Skeletal muscle cell (primary cell): ENCODE measurements around the gene GABRA5.

Experiments used
- DNase-seq: peaks from one replicate; pipeline ENCODE4 v3.0.0-alpha.2; 2010; ENCODE audit warnings: low read depth
- H3K4me3 ChIP-seq: 2 replicates; pipeline ENCODE4 v1.5.1; 2011; ENCODE audit warnings: low read depth, mild to moderate bottlenecking, control low read depth, low read length, moderate library complexity

GABRA5 gene

DNA sequence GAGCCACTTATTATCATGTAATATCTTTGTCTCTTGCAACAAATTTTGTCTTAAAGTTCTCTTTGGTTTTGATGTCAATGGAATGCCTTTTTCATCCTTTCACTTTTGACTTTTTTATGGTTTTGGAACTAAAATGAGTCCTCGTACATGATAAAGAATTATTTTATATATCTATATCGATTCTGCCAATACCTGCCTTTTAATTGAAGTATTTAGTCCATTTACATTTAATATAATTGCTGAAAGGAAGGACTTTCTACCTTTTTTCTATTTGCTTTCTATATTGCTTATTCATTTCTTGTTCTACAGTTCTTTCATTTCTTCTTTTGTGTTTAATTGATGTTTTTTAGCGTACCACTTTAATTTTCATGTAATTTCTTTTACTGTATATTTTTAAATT, 32.8 kb downstream of the GABRA5 start:
- H3K4me3 ChIP-seq: no peak overlapping the region
- DNase-seq: no peak

DNA sequence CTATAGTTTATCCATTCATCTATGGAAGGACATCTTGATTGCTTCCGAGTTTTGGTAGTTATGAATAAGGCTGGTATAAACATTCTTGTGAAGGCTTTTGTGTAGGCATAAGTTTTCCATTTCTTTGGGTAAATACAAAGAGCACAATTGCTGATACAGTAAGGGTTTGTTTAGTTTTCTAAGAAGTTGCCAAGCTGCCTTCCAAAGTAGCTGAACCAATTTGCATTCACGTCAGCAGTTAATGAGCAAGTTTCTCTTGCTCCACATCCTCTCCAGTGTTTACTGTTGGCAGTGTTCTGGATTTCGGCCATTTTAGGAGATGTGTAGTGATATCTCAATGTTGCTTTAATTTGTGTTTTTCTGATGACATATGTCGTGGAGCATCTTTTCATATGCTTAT, 34.2 kb downstream of the GABRA5 start:
- no peak overlapping the region for H3K4me3 ChIP-seq
- DNase-seq: no peak

DNA sequence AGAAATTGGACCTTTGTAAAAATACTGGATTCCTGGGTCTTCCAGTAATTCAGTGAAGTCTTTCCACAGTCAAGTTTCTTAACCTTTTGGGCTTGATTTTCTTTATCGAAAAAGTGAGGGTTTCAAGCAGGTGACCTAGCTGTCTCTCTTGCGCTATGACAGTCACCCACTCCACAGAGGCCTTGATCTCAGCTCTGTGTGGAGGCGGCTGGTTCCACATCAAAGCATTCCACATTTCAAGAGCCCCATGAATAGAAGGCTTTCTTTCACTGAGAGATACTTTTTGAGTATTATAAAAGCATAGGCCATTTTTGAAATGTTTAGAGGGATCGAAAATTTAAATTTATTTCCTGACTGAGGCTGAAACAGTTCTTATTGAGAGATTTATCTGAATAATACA, 43.9 kb downstream of the GABRA5 start:
- no peak overlapping the region for H3K4me3 ChIP-seq
- DNase-seq: no peak

DNA sequence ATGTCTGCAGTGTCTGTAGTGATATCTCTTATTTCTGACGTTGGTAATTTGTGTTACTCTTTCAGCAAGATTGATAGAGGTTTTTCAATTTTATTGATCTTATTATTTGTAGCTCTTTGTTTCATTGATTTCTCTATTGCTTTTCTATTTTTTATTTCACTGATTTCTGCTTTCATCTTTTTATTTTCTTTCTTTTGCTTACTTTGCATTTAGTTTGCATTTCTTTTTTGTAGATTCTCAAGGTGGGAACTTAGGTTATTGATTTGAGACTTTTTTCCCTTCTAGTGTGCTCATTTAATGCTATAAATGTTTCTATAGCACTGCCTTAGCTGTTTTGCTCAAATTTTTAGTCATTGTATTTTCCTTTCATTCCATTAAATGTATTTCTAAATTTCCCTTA, 54.6 kb downstream of the GABRA5 start:
- no peak for DNase-seq
- no peak overlapping the region for H3K4me3 ChIP-seq

DNA sequence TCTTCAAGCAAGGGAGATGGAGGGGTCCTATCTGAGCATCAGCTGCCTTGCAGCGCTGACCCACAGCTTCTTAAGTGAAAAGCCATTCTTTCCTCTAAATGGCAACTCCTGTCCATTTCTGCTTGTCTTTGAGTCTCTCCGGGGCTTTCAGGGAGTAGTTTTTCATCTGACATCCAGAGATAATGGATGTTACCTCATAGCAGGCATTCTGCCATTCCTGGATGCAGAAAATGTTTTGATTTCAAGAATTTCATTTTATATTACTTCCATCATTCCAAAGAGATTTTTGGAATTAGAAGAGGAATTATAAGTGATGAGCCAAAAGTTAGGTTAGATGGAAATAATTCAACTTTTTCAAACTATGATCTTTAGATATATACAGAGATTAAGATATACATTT, 59.2 kb downstream of the GABRA5 start:
- no peak for DNase-seq

DNA sequence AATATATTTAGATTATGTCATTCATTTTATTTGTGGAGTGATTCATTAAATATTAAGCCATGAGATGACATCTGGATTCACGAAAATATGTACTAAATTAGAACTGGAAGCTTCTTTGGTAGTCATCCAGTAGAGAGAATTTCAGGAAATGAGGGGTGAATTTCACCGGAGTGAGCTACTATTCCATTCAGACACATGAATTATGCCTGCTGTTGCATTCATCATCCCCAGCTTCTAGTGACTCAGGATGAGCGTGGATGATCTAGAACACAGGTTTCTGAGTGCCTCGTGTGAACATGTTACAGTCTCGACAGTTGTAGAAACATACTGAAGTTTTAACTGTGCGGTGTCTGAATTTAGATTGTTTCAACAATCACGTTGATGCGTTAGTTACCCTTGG, 61.2 kb downstream of the GABRA5 start:
- no peak for DNase-seq
- H3K4me3 ChIP-seq: no peak overlapping the region

More for the DNA sequence above, 59.2 kb downstream of the GABRA5 start:
- H3K4me3 ChIP-seq: no peak overlapping the region

DNA sequence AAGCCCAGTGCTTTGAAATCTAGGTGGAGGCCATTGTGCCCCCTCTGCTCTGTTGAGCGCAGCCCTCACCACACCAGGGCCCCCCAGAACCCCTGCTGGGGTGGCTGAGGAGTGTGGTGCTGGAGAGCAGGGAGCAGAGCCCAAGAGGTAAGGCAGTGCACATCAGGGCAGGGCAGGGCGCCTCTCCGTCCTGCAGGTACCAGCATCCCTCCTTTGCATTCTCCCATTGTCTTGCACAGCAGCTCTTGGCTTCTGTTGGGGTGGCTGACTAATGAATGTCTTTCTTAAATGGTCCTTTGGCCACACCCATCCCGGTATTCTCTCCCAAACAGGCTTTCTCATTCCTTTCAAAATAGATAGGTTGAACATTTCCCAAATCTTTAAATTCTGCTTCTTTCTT, 62.7 kb downstream of the GABRA5 start:
- H3K4me3 ChIP-seq: no peak overlapping the region
- DNase-seq: no peak

DNA sequence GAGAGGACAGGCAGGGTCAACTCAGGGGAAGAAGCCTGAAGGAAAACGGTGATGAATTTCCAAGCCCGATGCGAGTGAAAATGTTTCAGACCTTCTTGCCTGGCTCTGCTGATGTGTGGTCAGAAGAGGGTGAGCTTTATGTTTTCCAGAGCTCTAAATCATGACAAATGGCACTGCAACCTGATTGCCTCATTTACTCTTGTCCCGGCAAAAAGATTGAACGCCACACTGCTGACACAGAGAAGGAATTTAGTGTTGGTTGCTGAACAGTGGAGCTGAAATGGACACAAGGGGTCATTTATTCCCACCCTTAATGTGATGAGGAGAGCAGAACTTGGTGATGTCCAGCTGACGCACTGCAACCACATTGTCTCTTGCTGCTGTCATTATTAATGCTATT, 68.0 kb downstream of the GABRA5 start:
- H3K4me3 ChIP-seq: no peak overlapping the region
- DNase-seq: no peak

DNA sequence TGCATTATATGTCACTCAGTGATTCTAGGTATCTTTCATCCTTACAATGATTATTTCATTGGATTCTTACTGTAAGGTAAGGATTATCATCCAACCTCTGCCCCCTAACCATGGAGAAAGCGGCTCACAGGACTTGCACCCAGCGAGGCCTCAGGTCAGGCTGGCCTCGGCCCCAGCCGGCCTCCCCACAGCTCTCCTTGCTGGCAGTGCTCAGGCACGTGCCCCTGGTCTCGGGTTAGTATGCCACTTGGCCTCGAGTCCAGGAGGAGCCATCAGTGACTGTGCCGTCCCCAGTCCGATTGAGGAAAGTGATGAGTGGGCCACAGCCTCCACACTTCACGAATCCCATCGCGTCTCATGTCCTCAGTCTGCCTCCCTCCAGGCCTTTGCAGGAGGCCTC, 68.5 kb downstream of the GABRA5 start:
- no peak for DNase-seq
- no peak overlapping the region for H3K4me3 ChIP-seq

DNA sequence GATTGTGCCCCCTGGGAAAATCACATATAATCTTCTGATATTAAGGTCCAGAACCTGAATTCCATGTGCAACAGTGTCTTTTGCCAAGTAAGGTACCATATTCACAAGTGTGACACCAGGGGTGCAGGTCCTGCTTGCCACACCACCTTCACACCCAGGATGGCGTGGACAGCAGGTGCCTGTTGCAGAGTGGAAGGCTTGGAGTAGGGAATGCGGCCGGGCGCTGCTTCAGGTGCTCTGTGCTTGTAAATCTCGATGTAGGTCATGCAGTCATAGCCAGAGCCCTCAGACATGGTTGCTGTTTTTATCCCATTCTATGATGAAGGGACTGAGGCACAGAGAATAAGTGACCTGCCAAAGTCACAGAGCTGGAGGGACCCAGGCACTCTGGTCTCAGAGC, 69.6 kb downstream of the GABRA5 start:
- no peak for DNase-seq
- H3K4me3 ChIP-seq: no peak overlapping the region

DNA sequence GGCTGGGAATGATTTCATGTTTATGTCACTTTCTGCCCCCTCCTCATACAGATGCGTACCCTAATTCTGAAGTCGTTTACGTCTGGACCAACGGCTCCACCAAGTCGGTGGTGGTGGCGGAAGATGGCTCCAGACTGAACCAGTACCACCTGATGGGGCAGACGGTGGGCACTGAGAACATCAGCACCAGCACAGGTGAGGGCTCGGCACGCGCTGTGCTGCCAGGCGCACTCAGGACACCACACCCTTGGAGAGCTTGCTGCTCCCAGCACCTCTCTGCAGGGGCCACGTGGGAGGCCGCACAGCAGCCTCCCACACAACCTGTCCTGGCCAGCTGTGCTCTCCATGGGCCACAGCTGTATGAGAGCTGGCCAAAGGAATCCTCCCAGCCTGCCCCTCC, 70.3 kb downstream of the GABRA5 start:
- no peak for DNase-seq
- no peak overlapping the region for H3K4me3 ChIP-seq

DNA sequence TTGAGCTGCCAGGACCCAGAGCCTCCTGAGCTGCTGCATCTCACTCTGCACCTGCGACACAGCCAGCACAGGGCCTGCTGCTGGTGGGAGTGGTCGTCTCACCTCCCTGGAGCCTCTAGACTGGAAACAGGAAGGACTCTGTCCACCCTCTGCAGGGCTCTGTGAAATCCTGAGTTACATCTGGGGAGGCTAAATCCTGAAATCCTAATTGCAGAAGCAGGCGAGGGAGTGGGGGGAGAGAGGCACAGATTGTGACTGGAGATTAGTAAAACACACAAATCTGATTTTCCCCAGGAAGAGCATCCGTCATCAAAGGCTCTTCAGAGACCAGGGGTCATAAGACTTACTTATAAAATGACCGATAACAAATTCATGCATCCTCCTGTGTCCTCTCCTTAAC, 72.5 kb downstream of the GABRA5 start:
- no peak for DNase-seq
- no peak overlapping the region for H3K4me3 ChIP-seq

DNA sequence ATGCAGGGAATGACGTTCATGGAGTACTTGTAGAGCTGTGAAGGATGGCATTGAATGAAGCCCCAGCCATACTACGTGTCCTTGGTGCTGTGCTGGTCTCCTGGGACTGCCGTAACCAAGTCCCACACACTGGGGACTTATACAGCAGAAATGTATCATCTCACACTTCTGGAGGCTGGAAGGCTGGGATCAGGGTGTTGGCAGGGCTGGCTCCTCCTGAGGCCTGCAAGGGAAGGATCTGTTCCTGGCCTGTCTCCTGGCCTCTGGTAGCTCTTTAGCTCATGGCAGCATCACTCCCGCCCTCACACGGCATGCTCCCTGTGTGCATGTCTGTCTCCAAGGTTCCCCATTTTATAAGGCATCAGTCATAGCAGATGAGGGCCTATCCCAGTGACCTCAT, 74.6 kb downstream of the GABRA5 start:
- H3K4me3 ChIP-seq: no peak overlapping the region
- no peak for DNase-seq

DNA sequence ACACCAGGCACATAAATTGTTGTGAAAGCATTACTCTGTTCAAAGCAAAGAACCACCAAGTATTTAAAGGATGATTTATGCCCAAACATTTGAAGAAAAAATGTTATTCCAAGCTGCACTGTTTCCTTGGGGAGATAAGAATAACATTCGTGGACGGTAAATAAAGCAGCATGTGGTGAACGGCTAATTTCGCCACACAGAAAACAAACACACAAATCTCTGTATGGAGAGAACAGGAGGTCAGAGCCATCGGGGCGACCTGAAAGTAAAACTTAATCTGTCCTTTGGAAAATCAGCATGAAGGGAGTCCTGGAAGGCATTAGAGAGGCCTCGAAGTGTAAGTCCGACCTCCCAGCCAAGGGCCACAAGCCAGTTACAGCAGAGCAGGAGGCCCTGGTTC, 77.0 kb downstream of the GABRA5 start:
- no peak for DNase-seq
- H3K4me3 ChIP-seq: no peak overlapping the region

DNA sequence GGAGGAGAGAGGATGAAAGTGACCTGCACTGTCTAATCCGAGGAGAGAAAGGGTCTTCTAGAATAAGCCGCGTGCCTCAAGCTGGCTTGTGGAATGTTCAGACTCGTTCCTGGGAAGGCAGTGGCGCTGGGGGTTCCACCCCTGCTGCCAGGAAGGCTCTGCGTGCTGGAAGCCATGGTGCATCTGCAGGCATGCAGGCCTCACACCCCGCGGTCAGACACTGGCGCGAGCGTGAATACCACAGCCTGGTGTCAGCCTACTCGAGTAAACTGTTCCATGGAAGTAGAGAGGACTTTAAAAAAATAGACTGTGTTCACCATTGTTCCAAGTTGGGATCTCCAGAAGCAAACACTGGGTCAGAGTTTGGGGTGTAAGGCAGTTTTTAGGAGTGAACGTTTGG, 78.2 kb downstream of the GABRA5 start:
- DNase-seq: no peak

DNA sequence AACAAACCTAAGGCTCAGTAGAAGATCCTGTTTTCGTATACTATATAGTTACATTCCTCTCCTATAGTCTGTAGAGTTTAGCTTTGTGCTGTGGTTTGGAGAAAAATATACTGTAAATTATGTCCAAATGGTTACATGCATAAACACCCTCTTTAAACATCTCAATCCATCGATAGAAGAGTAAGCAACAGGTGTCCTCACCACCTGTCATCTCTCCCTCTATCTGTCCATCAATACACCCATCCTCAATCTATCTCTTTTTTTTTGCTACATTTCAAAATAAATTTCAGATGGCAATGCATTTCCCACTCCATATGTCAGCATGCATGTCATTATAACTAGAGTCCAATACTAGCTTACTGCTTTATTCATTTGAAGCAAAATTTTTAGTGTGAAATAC, 83.1 kb downstream of the GABRA5 start:
- no peak for DNase-seq

More for the DNA sequence above, 78.2 kb downstream of the GABRA5 start:
- H3K4me3 ChIP-seq: no peak overlapping the region

DNA sequence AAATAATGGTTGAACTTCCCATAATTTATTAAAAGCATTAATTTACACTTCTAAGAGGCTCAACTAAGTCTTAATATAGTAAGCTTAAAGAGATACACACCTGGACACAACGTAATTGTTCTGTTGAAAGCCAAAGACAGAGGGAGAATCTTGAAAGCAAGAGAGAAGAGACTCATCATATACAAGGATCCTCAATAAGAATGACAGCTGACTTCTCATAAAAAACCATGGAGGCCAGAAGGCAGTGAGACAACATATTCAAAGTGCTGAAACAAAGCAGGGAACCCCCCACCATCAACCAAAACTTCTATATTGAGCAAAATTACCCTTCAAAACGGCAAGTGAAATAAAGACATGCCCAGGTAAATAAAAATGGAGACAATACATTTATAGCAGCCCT, 87.5 kb downstream of the GABRA5 start:
- no peak overlapping the region for H3K4me3 ChIP-seq

More for the DNA sequence above, 83.1 kb downstream of the GABRA5 start:
- no peak overlapping the region for H3K4me3 ChIP-seq

DNA sequence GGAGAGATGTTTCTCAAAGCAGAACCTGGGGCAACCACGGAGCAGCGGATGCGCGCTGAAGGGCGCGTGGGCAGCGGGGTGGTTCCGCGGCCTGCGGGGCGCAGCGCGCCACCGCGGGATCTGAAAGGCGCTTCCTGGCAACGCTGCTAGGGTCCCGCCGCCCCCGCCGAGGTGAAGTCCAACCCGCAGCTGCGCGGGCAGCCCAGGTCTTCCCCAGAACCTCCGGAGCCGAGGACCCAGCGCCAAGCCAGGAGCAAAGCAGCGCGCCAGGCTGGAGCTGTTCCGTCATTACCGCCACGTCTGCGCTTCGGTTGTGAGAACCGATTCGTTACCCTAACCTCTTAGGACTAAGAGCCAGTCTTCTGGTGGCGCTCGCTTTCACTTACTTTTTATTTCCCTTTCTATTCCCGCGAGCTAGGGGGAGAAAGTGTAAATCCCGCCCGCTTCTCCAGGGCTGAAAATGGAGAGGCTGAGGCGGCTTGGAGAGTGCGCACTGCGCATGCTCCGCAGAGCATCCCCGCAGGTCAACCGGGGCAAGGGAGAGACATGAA, 100.9 kb downstream of the GABRA5 start:
- DNase-seq: no peak
- peak overlapping the region; percentile 43 for H3K4me3 ChIP-seq

More for the DNA sequence above, 87.5 kb downstream of the GABRA5 start:
- no peak for DNase-seq

DNA sequence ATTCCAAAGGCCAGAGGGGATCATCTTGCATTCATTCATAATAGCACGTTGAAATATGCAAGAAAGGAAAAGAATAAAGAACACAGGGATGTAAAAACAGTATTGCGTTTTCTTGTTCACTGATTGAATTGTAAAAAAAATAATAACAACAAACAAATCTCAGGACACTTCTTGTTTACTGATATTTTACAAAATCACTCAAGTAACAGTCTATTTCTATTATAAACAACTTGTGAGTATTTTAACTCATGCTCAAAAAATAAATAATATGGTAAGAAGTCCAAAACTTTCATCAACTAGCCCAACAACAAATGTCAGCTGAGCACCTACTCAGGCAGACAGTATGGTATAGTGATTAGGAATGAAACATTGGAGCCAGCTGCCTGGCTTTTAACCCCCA, 101.9 kb downstream of the GABRA5 start:
- DNase-seq: no peak
- no peak overlapping the region for H3K4me3 ChIP-seq

DNA sequence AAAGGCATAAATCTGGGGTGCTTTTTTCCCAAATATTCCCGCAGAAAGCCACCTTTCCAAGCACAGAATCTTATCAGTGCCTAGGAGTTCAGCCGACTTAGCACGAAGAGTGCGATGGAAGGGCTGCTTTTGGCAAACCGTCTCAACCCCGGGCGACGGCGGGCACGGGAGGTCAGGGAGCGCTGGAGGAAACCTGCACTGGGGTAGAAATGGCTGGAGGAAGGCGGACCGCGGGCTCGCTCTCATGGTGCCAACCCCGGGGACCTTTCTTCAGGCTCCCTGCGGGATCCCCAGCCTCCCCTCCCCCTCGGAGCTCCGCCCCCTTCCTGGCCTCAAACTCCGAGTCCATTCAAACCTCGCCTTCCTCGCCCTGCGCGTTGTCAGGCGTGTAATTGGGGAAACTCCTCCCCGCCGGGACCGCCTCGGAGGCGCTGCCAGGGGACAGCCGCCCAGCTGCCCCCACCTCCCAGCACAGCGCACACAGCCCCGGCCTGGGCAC, 103.9 kb downstream of the GABRA5 start, which contains the start of gene GABRG3:
GABRG3 (plus strand) TSS at position 470 of the 499 bp plus-strand sequence.
- H3K4me3 ChIP-seq: peak within 1 kb of the TSS; percentile 27

DNA sequence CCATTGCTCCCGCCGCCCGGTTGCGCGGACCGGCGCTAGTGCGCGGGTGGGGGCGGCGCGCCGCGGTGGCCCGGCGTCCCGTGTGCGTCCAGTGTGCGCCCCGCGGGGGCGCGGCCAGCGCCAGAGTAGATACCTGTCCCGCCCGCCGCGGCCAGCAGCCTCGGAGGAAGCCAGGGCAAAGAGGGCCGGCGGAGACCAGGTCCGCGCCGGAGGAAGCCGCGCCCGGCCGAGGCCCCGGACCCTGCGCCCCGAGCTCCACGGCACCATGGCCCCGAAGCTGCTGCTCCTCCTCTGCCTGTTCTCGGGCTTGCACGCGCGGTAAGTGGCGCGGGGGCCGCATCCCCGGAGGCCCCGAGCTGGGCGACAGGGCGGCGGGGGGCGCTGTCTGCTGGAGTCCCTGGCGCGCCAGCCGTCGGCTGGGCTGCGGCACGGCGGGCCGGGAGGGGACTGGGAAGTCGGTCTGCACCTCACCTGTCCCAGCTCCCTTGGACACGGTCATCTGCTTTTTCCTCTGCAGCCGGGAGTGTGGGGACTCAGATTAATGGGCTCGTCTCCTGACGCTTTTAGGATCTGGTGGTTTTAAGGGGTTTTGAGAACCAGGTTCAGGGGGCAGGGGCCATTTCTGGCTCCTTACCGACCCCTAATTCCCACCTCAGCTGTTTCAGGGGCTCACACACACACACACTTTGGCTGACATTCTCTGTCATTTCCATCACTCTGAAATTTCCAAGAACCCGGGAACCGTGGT, 104.6 kb downstream of the GABRA5 start:
- no peak for DNase-seq
- H3K4me3 ChIP-seq: peak overlapping the region; percentile 21

More for the DNA sequence above, 103.9 kb downstream of the GABRA5 start, which contains the start of gene GABRG3:
- no peak for DNase-seq
